ENCODE results near the gene CENPA.

DNA sequence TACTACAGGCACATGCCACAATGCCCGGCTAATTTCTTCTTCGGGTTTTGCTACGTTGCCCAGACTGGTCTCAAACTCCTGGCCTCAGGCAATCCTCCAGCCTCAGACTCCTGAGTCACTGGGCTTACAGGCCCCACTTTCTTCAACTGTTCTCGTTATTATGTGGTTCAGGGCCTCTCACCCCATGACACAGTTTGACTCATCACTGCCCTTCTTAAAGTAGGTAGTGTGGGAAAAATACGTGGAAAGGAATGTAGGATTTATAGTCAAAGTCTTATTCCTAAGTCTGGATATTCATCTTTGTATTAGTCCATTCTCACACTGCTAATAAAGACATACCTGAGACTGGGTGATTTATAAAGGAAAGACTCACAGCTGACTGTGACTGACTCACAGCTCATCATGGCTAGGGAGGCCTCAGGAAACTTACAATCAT lies 19.4 kb downstream of the CENPA start:
- TF ChIP-seq FOXM1 (IDR thresholded peaks at IDR 0.05; ENCODE audit: borderline replicate concordance) (no peak), HDGF (IDR thresholded peaks at IDR 0.05; ENCODE audit: borderline replicate concordance) (no peak), SP1 (IDR thresholded peaks at IDR 0.05) (no peak), ELF4 (IDR thresholded peaks at IDR 0.05) (no peak), TARDBP (IDR thresholded peaks at IDR 0.05) (no peak), FOXK2 (IDR thresholded peaks at IDR 0.05) (no peak), SUZ12 (IDR thresholded peaks at IDR 0.05) (no peak), ZNF384 (IDR thresholded peaks at IDR 0.05) (no peak), BHLHE40 (IDR thresholded peaks at IDR 0.05; ENCODE audit: borderline replicate concordance) (no peak), NFRKB (IDR thresholded peaks at IDR 0.05) (no peak), ARNT (IDR thresholded peaks at IDR 0.05) (no peak), L3MBTL2 (conservative IDR thresholded peaks at IDR 0.05) (no peak), LEF1 (IDR thresholded peaks at IDR 0.05; ENCODE audit: borderline replicate concordance) (no peak)
- TF ChIP-seq, protein P1, sequence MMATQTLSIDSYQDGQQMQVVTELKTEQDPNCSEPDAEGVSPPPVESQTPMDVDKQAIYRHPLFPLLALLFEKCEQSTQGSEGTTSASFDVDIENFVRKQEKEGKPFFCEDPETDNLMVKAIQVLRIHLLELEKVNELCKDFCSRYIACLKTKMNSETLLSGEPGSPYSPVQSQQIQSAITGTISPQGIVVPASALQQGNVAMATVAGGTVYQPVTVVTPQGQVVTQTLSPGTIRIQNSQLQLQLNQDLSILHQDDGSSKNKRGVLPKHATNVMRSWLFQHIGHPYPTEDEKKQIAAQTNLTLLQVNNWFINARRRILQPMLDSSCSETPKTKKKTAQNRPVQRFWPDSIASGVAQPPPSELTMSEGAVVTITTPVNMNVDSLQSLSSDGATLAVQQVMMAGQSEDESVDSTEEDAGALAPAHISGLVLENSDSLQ (IDR thresholded peaks at IDR 0.05): no peak
